Neutrophil (primary cell): ENCODE results near the gene KIF6.

Source experiments
- H3K27ac ChIP-seq: fragments of 200-600 bp; sonication (generic); 2 replicates; pipeline ENCODE4 v1.5.1; 2016; ENCODE audit warnings: mild to moderate bottlenecking, moderate library complexity
- H3K27me3 ChIP-seq: fragments of 200-600 bp; sonication (generic); 2 replicates; pipeline ENCODE4 v1.6.0; 2016; ENCODE audit warnings: mild to moderate bottlenecking
- H3K36me3 ChIP-seq: fragments of 200-600 bp; sonication (generic); 2 replicates; pipeline ENCODE4 v1.5.1; 2017
- H3K4me1 ChIP-seq, 2 experiments: fragments of 200-600 bp in 1 of 2; sonication (generic) in 1 of 2; 1 replicate in 1 of 2; 2 replicates in 1 of 2; pipeline versions ENCODE4 v1.5.1 to v1.6.1; 2013 to 2016; ENCODE audit warnings: low read depth in 1 of 2, low read length in 1 of 2, mild to moderate bottlenecking in 1 of 2, moderate library complexity in 1 of 2; ENCODE audit not compliant: control insufficient read depth in 1 of 2, insufficient read depth in 1 of 2
- H3K4me3 ChIP-seq, 2 experiments: fragments of 200-600 bp in 1 of 2; sonication (generic) in 1 of 2; 1 replicate in 1 of 2; 2 replicates in 1 of 2; pipeline ENCODE4 v1.5.1; 2013 to 2016; ENCODE audit warnings: low read depth in 1 of 2, low read length in 1 of 2, mild to moderate bottlenecking in 1 of 2, moderate library complexity in 1 of 2
- H3K9me3 ChIP-seq: fragments of 200-600 bp; sonication (generic); 2 replicates; pipeline ENCODE4 v1.5.1; 2016
- CTCF ChIP-seq: fragments of 200-600 bp; sonication (generic); IDR thresholded peaks from 2 replicates; pipeline ENCODE4 v1.5.1; 2016; ENCODE audit warnings: antibody characterized with exemption

Gene KIF6

GRCh38 chr6:39574991-39575390 is 150.2 kb downstream of the KIF6 start:
- Histone ChIP-seq H3K27me3 (no peaks in the 10 kb centered on the region), H3K27ac (no peak overlapping the region), H3K9me3 (no peaks in the 10 kb centered on the region), H3K4me1 (no peaks in the 10 kb centered on the region), H3K4me3 (no peak overlapping the region), H3K36me3 (no peaks in the 10 kb centered on the region)
- no peak for TF ChIP-seq CTCF

GRCh38 chr6:39573541-39573940 is 151.7 kb downstream of the KIF6 start:
- H3K27ac ChIP-seq: no peak overlapping the region
- no peaks in the 10 kb centered on the region for H3K9me3 ChIP-seq
- H3K4me3 ChIP-seq: no peak overlapping the region
- H3K27me3 ChIP-seq: no peaks in the 10 kb centered on the region
- no peaks in the 10 kb centered on the region for H3K4me1 ChIP-seq
- TF ChIP-seq CTCF: no peak
- H3K36me3 ChIP-seq: no peaks in the 10 kb centered on the region

- no peaks in the 10 kb centered on the region for H3K9me3 ChIP-seq
- H3K27ac ChIP-seq: no peak overlapping the region
- no peak overlapping the region for H3K4me3 ChIP-seq
- no peaks in the 10 kb centered on the region for H3K27me3 ChIP-seq
- no peaks in the 10 kb centered on the region for H3K36me3 ChIP-seq
- H3K4me1 ChIP-seq: no peaks in the 10 kb centered on the region
- TF ChIP-seq CTCF: no peak
These were observed 152.4 kb downstream of the KIF6 start for GRCh38 chr6:39572661-39573340.

GRCh38 chr6:39568896-39569295 is 156.3 kb downstream of the KIF6 start:
- Histone ChIP-seq H3K27me3 (no peaks in the 10 kb centered on the region), H3K4me1 (no peaks in the 10 kb centered on the region), H3K4me3 (no peak overlapping the region), H3K27ac (no peak overlapping the region), H3K9me3 (no peaks in the 10 kb centered on the region), H3K36me3 (no peaks in the 10 kb centered on the region)
- no peak for TF ChIP-seq CTCF

GRCh38 chr6:39567091-39567490 is 158.1 kb downstream of the KIF6 start:
- no peak overlapping the region for H3K4me3 ChIP-seq
- H3K27me3 ChIP-seq: no peaks in the 10 kb centered on the region
- H3K9me3 ChIP-seq: no peaks in the 10 kb centered on the region
- H3K4me1 ChIP-seq: no peaks in the 10 kb centered on the region
- H3K36me3 ChIP-seq: no peaks in the 10 kb centered on the region
- no peak overlapping the region for H3K27ac ChIP-seq
- TF ChIP-seq CTCF: no peak
